Motor neuron (in vitro differentiated cells): Measurements from ENCODE around the gene UBE2C. TPM values are rescaled to one million over a fixed set of nuclear protein-coding genes. Genes with fewer than 3 reads are reported as not detected.
"Not testable (repeated sequence)": the region's sequence is repeated elsewhere in the genome, so short reads cannot be mapped to it uniquely, and the experiment has no call there.

Experiments
- ATAC-seq, 8 experiments: fragments of 200-7000 bp; cut with Tn5 transposase; replicated peaks in 6 of 8; 2 replicates each; pipeline ENCODE4 v1.8.0; 2021; ENCODE audit warnings: mild to moderate bottlenecking in 8 of 8, moderate library complexity in 8 of 8
- H3K27ac ChIP-seq, 2 donors: fragments of 250-450 bp; sonication (Bioruptor Pico); 2 replicates each; pipeline ENCODE4 v1.9.0; 2021; ENCODE audit warnings: antibody characterized with exemption in 2 of 2, mild to moderate bottlenecking in 2 of 2, moderate library complexity in 1 of 2
- H3K4me1 ChIP-seq, 2 donors: fragments of 250-450 bp; sonication (Bioruptor Pico); replicated peaks in 1 of 2; 2 replicates each; pipeline ENCODE4 v1.6.1; 2021; ENCODE audit warnings: antibody characterized with exemption in 2 of 2, mild to moderate bottlenecking in 2 of 2, moderate library complexity in 1 of 2
- H3K4me3 ChIP-seq, 5 donors: fragments of 250-450 bp; sonication (Bioruptor Pico); 2 replicates each; pipeline ENCODE4 v1.9.0; 2021; ENCODE audit warnings: antibody characterized with exemption in 5 of 5, mild to moderate bottlenecking in 5 of 5, moderate library complexity in 4 of 5
- WGBS, 10 experiments: fragments of 450-650 bp; shearing (Covaris generic); methylation state at CpG; one replicate each; pipeline ENCODE4 v1.0.0; 2022; 5-methylcytosine and 5-hydroxymethylcytosine counted together
- in situ Hi-C, 9 experiments: fragments of 400-800 bp; cut with MboI; loops; one replicate each; pipeline ENCODE4 v1.15.0; 2021; ENCODE audit warnings: low sequenced_read_pairs in 9 of 9, low pct_unique_long_range_greater_than_20kb in 2 of 9; ENCODE audit not compliant: unreplicated experiment in 9 of 9
- total RNA-seq, 8 experiments: library from RNA; unstranded; fragments of 300-600 nt; gene quantifications; 2 replicates each; pipeline versions ENCODE4 v1.2.3 to v1.2.4, GENCODE V29; 2022

The UBE2C gene
- total RNA-seq: 100 to 1,000 TPM in 1 of 8 experiments, 10 to 100 TPM in 2, 1 to 10 TPM in 4, under 1 TPM in 1; 0.87 to 230 (median 9.7) TPM

- 0 to 40% (median 7%) methylated on average over 1 to 28 of the region's 65 CpGs; no CpG with 5 or more reads in 2 of the 10 experiments for WGBS, 10 experiments
- in situ Hi-C loops: no loop called here
- ATAC-seq: peak; percentile 98 to 99 (median 98)
- Histone ChIP-seq H3K27ac (peak within 1 kb of the TSS; percentile 69 to 83), H3K4me1 (peaks cover 0 to 6% of the 10 kb centered on the region in 2 donors), H3K4me3 (peak within 1 kb of the TSS; percentile 30 to 62 (median 37))
These were observed at the start of gene UBE2C for GRCh38 chr20:45812157-45813005. UBE2C (plus strand) TSS chr20:45812644; CDS start chr20:45812696, 52 bp downstream.

- not testable (repeated sequence) for H3K27ac ChIP-seq, H3K4me1 ChIP-seq, ATAC-seq, H3K4me3 ChIP-seq
- WGBS, 10 experiments: 0 to 100% (median 84%) methylated on average over 1 to 12 of the region's 13 CpGs
- in situ Hi-C loops: loop anchor here in 5 of 9 experiments (25.0 kb wide), 3 partner anchors 202 to 452 kb away; partner anchors contain the start of genes MATN4 (in 2 of the 5), RBPJL (in 2 of the 5) and SYS1 (in 1 of the 5)
These were observed 47.7 kb upstream of the UBE2C start for GRCh38 chr20:45764618-45765282.

GRCh38 chr20:45765307-45765875 is 47.1 kb upstream of the UBE2C start:
- WGBS, 10 experiments: 17 to 85% (median 58%) methylated on average over 1 to 4 of the region's 4 CpGs; no CpG with 5 or more reads in 1 of the 10 experiments
- Histone ChIP-seq H3K4me1 (no peaks in the 10 kb centered on the region), H3K4me3 (no peak overlapping the region), H3K27ac (no peak overlapping the region)
- no peak for ATAC-seq
- in situ Hi-C loops: loop anchor here in 5 of 9 experiments (25.0 kb wide), 3 partner anchors 203 to 453 kb away; partner anchors contain the start of genes MATN4 (in 2 of the 5), RBPJL (in 2 of the 5) and SYS1 (in 1 of the 5)

- Histone ChIP-seq H3K27ac (no peak overlapping the region), H3K4me3 (no peak overlapping the region), H3K4me1 (peaks cover 0 to under 1% of the 10 kb centered on the region in 2 donors)
- ATAC-seq: no peak
- in situ Hi-C loops: loop anchor here in 5 of 9 experiments (25.0 kb wide), 3 partner anchors 204 to 454 kb away; partner anchors contain the start of genes MATN4 (in 2 of the 5), RBPJL (in 2 of the 5) and SYS1 (in 1 of the 5)
- WGBS, 10 experiments: 50 to 100% (median 75%) methylated on average over 1 to 3 of the region's 3 CpGs; no CpG with 5 or more reads in 3 of the 10 experiments
These were observed 46.5 kb upstream of the UBE2C start for GRCh38 chr20:45765980-45766379.

GRCh38 chr20:45768479-45768878 is 44.0 kb upstream of the UBE2C start:
- H3K27ac ChIP-seq: no peak overlapping the region
- in situ Hi-C loops: loop anchor here in 5 of 9 experiments (25.0 kb wide), 3 partner anchors 206 to 456 kb away; partner anchors contain the start of genes MATN4 (in 2 of the 5), RBPJL (in 2 of the 5) and SYS1 (in 1 of the 5)
- no peak for ATAC-seq
- H3K4me3 ChIP-seq: no peak overlapping the region
- peaks cover 3 to 7% of the 10 kb centered on the region in 2 donors for H3K4me1 ChIP-seq

GRCh38 chr20:45771182-45771759 is 41.2 kb upstream of the UBE2C start:
- no peak overlapping the region for H3K4me3 ChIP-seq
- peak; percentile 55 to 79 (median 70) for ATAC-seq
- 0 to 100% (median 33%) methylated on average over 1 to 4 of the region's 5 CpGs; no CpG with 5 or more reads in 1 of the 10 experiments for WGBS, 10 experiments
- no peak overlapping the region for H3K27ac ChIP-seq
- in situ Hi-C loops: loop anchor here in 6 of 9 experiments (10.0 to 25.0 kb wide), 4 partner anchors 209 to 459 kb away; partner anchors contain the start of genes EPPIN (in 2 of the 6), MATN4 (in 2 of the 6), RBPJL (in 2 of the 6) and SYS1 (in 1 of the 6)
- peaks cover 3 to 7% of the 10 kb centered on the region in 2 donors for H3K4me1 ChIP-seq

GRCh38 chr20:45772693-45773092 is 39.8 kb upstream of the UBE2C start:
- Histone ChIP-seq H3K4me3 (no peak overlapping the region), H3K27ac (no peak overlapping the region), H3K4me1 (peaks cover 3 to 7% of the 10 kb centered on the region in 2 donors)
- in situ Hi-C loops: loop anchor here in 6 of 9 experiments (10.0 to 25.0 kb wide), 4 partner anchors 210 to 460 kb away; partner anchors contain the start of genes EPPIN (in 2 of the 6), MATN4 (in 2 of the 6), RBPJL (in 2 of the 6) and SYS1 (in 1 of the 6)
- ATAC-seq: peak in 1 of 8 experiments; percentile 16
- WGBS, 10 experiments: 0 to 88% (median 84%) methylated on average over 1 to 3 of the region's 3 CpGs; no CpG with 5 or more reads in 2 of the 10 experiments

- Histone ChIP-seq H3K27ac (no peak overlapping the region), H3K4me3 (no peak overlapping the region), H3K4me1 (peaks cover 3 to 7% of the 10 kb centered on the region in 2 donors)
- in situ Hi-C loops: loop anchor here in 6 of 9 experiments (10.0 to 25.0 kb wide), 4 partner anchors 213 to 463 kb away; partner anchors contain the start of genes EPPIN (in 2 of the 6), MATN4 (in 2 of the 6), RBPJL (in 2 of the 6) and SYS1 (in 1 of the 6)
- WGBS, 10 experiments: 67 to 86% (median 80%) methylated on average over 1 of the region's 2 CpGs; no CpG with 5 or more reads in 7 of the 10 experiments
- ATAC-seq: no peak
These were observed 37.5 kb upstream of the UBE2C start for GRCh38 chr20:45774945-45775344.

GRCh38 chr20:45775411-45775810 is 37.0 kb upstream of the UBE2C start:
- 78 to 100% (median 93%) methylated on average over 1 to 5 of the region's 6 CpGs; no CpG with 5 or more reads in 4 of the 10 experiments for WGBS, 10 experiments
- Histone ChIP-seq H3K4me1 (peaks cover 3 to 7% of the 10 kb centered on the region in 2 donors), H3K4me3 (no peak overlapping the region), H3K27ac (no peak overlapping the region)
- in situ Hi-C loops: loop anchor here in 2 of 9 experiments (10.0 kb wide), 1 partner anchor 231 kb away; the partner anchor contains the start of gene EPPIN (in 2 of the 2)
- no peak for ATAC-seq

- in situ Hi-C loops: loop anchor here in 2 of 9 experiments (10.0 kb wide), 1 partner anchor 232 kb away; the partner anchor contains the start of gene EPPIN (in 2 of the 2)
- 0 to 100% (median 83%) methylated on average over 1 to 6 of the region's 7 CpGs; no CpG with 5 or more reads in 3 of the 10 experiments for WGBS, 10 experiments
These were observed 35.5 kb upstream of the UBE2C start for GRCh38 chr20:45776931-45777330.

GRCh38 chr20:45779011-45779915 is 33.2 kb upstream of the UBE2C start:
- H3K4me3 ChIP-seq: no peak overlapping the region
- in situ Hi-C loops: loop anchor here in 2 of 9 experiments (10.0 kb wide), 1 partner anchor 234 kb away; the partner anchor contains the start of gene EPPIN (in 2 of the 2)
- H3K27ac ChIP-seq: no peak overlapping the region
- ATAC-seq: peak in 5 of 8 experiments; percentile 47 to 98 (median 87)
- WGBS, 10 experiments: 0 to 86% (median 71%) methylated on average over 1 to 7 of the region's 8 CpGs
- H3K4me1 ChIP-seq: no peaks in the 10 kb centered on the region

More at GRCh38 chr20:45776931-45777330, 35.5 kb upstream of the UBE2C start:
- Histone ChIP-seq H3K27ac (no peak overlapping the region), H3K4me1 (no peaks in the 10 kb centered on the region), H3K4me3 (no peak overlapping the region)
- ATAC-seq: no peak
